DMS79 treated with DMSO at 0.1 percent for 48 hours (cell line): ENCODE measurements around the gene IFRD2.
"Not testable (repeated sequence)": the region's sequence is repeated elsewhere in the genome, so short reads cannot be mapped to it uniquely, and the experiment has no call there.

Source experiments
- DNase-seq: peaks from one replicate; lab custom pipeline; 2025; lab: John Stamatoyannopoulos, UW

Gene IFRD2

GRCh38 chr3:50286322-50287227 lies 5.7 kb downstream of the IFRD2 start:
- DNase-seq = no peak

GRCh38 chr3:50284121-50284520 lies 8.1 kb downstream of the IFRD2 start:
- not testable (repeated sequence) for DNase-seq

GRCh38 chr3:50279255-50280016 lies 12.8 kb downstream of the IFRD2 start:
- no peak for DNase-seq

GRCh38 chr3:50278880-50279224 lies 13.4 kb downstream of the IFRD2 start, which contains the start of gene LSMEM2:
TSS of gene LSMEM2 (plus strand) at chr3:50279087. CDS start at chr3:50279114, 27 bp downstream.
- DNase-seq = no peak

- no peak for DNase-seq
Observed at GRCh38 chr3:50278123-50278879, 13.9 kb downstream of the IFRD2 start.

- DNase-seq = no peak
Observed at GRCh38 chr3:50276762-50277101, 15.5 kb downstream of the IFRD2 start.

- DNase-seq = no peak
Observed at GRCh38 chr3:50275996-50276761, 16.1 kb downstream of the IFRD2 start.

GRCh38 chr3:50275141-50275995 lies 16.9 kb downstream of the IFRD2 start:
- DNase-seq = no peak

GRCh38 chr3:50274371-50275104 lies 17.7 kb downstream of the IFRD2 start:
- DNase-seq = no peak

- DNase-seq = no peak
Observed at GRCh38 chr3:50273689-50274065, 18.6 kb downstream of the IFRD2 start.

- DNase-seq = peak; percentile 54
Observed at GRCh38 chr3:50272911-50273688, 19.1 kb downstream of the IFRD2 start.

GRCh38 chr3:50272538-50272910 lies 19.7 kb downstream of the IFRD2 start:
- not testable (repeated sequence) for DNase-seq

- DNase-seq = no peak
Observed at GRCh38 chr3:50271314-50271936, 20.8 kb downstream of the IFRD2 start.

GRCh38 chr3:50270422-50271224 lies 21.6 kb downstream of the IFRD2 start:
- DNase-seq = no peak

GRCh38 chr3:50269977-50270413 lies 22.2 kb downstream of the IFRD2 start:
- no peak for DNase-seq

- DNase-seq = no peak
Observed at GRCh38 chr3:50269460-50269859, 22.8 kb downstream of the IFRD2 start.

- DNase-seq = no peak
Observed at GRCh38 chr3:50268703-50269451, 23.4 kb downstream of the IFRD2 start, which contains the start of gene SEMA3B. TSS of gene SEMA3B (plus strand) at chr3:50269147. CDS start at chr3:50269241, 94 bp downstream.
